ENCODE results near the gene FRMD4A.

DNA sequence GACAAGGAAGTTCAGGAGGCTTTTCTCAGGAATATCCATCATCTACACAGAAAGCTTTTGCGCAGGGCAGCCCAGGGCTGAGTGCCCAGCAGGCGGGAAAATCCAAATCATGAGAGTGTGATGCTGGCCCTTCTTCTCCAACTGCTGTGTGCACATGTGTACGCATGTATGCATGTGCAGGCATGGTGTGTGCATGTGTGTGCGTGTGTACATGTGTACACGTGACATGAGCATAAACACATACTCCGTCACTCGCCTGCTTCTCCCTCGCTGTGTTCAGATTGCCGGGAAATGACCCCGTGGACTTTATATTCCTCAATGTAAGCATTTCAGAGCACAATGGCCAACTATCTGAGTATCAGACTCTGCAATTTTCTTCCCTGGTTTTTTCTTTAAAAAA is 658.8 kb downstream of the FRMD4A start:
- TF ChIP-seq EZH2 (IDR thresholded peaks at IDR 0.05; ENCODE audit: insufficient read depth, poor library complexity, severe bottlenecking) (no peak), EZH2phosphoT487 (IDR thresholded peaks at IDR 0.05; ENCODE audit: insufficient read depth, low read depth) (no peak)
